HepG2 (cell line): ENCODE results near the gene HOXB5. TPM values are rescaled to one million over a fixed set of nuclear protein-coding genes. Genes with fewer than 3 reads are reported as not detected.

Experiments
- ATAC-seq: fragments of 200-7000 bp; cut with Tn5 transposase; 3 replicates; pipeline ENCODE4 v1.9.1; 2020; ENCODE audit warnings: mild to moderate bottlenecking, moderate library complexity
- BruUV-seq: library from RNA; stranded (reverse); fragments of 400-500 nt; replicated peaks from 2 replicates; lab custom pipeline; 2021; lab: Mats Ljungman, UMichigan
- CTCF ChIA-PET: fragments of 300-600 bp; formaldehyde crosslinking; extraction: SDS; loops from one replicate; lab custom pipeline; 2021; ENCODE audit warnings: low total read pairs, inconsistent platforms, low intra/inter-chr PET ratio; lab: Yijun Ruan, JAX
- POLR2A ChIA-PET: fragments of 350-600 bp; sonication (Branson Sonifier 250); formaldehyde crosslinking; loops from one replicate; lab custom pipeline; 2020; ENCODE audit warnings: antibody characterized with exemption, inconsistent platforms; lab: Yijun Ruan, JAX
- DNase-seq: peaks from one replicate; pipeline ENCODE4 v3.0.0-alpha.2; 2015; ENCODE audit warnings: low spot score
- FAIRE-seq: peaks from 3 replicates; lab custom pipeline; 2011; peaks lifted over from hg19 to GRCh38; lab: Jason Lieb, UNC
- H2AFZ ChIP-seq: one replicate; pipeline ENCODE4 v1.6.1; 2011; ENCODE audit warnings: low read length, inconsistent platforms
- H3K27ac ChIP-seq: fragments of 300-600 bp; 3 replicates; pipeline ENCODE4 v1.8.0; 2011; ENCODE audit warnings: mixed run types, mild to moderate bottlenecking, mixed read lengths, low read length, inconsistent platforms; ENCODE audit not compliant: insufficient read depth; ENCODE audit errors: extremely low read length
- H3K27me3 ChIP-seq, 2 experiments: fragments of 200-600 bp in 1 of 2; 2 replicates in 1 of 2; 3 replicates in 1 of 2; pipeline versions ENCODE4 v1.6.0 to v1.8.0; 2011; ENCODE audit warnings: low read length in 2 of 2, mild to moderate bottlenecking in 2 of 2, moderate library complexity in 2 of 2, inconsistent platforms in 1 of 2; ENCODE audit not compliant: insufficient read depth in 2 of 2, control insufficient read depth in 1 of 2
- H3K36me3 ChIP-seq, 2 experiments: fragments of 200-600 bp in 1 of 2; replicated peaks in 1 of 2; 2 replicates in 1 of 2; 3 replicates in 1 of 2; pipeline versions ENCODE4 v1.5.1 to v1.8.0; 2011; ENCODE audit warnings: low read length in 2 of 2, inconsistent platforms in 1 of 2; ENCODE audit not compliant: insufficient read depth in 2 of 2, control insufficient read depth in 1 of 2
- H3K4me1 ChIP-seq: 2 replicates; pipeline ENCODE4 v1.5.1; 2012; ENCODE audit warnings: low read length, inconsistent platforms; ENCODE audit not compliant: insufficient read depth
- H3K4me2 ChIP-seq: 2 replicates; pipeline ENCODE4 v1.6.0; 2011; ENCODE audit warnings: low read depth, low read length, inconsistent platforms
- H3K4me3 ChIP-seq, 3 experiments: fragments of 200-600 bp in 1 of 3; sonication (generic), shearing (Covaris generic) in 1 of 3; replicated peaks in 1 of 3; 2 replicates each; pipeline ENCODE4 v1.5.1; 2011 to 2016; ENCODE audit warnings: low read length in 3 of 3, inconsistent platforms in 2 of 3, low read depth in 2 of 3, mild to moderate bottlenecking in 2 of 3, control low read depth in 1 of 3, mixed read lengths in 1 of 3; ENCODE audit not compliant: insufficient read depth in 1 of 3
- H3K79me2 ChIP-seq: one replicate; pipeline ENCODE4 v1.6.1; 2011; ENCODE audit warnings: low read length, inconsistent platforms; ENCODE audit not compliant: insufficient read depth
- H3K9ac ChIP-seq: 2 replicates; pipeline ENCODE4 v1.6.0; 2011; ENCODE audit warnings: mild to moderate bottlenecking, low read depth, low read length, inconsistent platforms; ENCODE audit not compliant: insufficient read depth
- H3K9me3 ChIP-seq: 2 replicates; pipeline ENCODE4 v1.5.1; 2012; ENCODE audit warnings: mild to moderate bottlenecking, low read length
- H4K20me1 ChIP-seq: 2 replicates; pipeline ENCODE4 v1.6.0; 2011; ENCODE audit warnings: inconsistent platforms, mild to moderate bottlenecking, low read length, moderate library complexity; ENCODE audit not compliant: insufficient read depth
- CHD4 ChIP-seq: fragments of 200-600 bp; sonication (generic); IDR thresholded peaks from 2 replicates; pipeline ENCODE4 v1.7.0; 2017; ENCODE audit warnings: mild to moderate bottlenecking, low read length, borderline replicate concordance
- ERF ChIP-seq: IDR thresholded peaks from 2 replicates; pipeline ENCODE4 v1.6.1; 2018; ENCODE audit warnings: missing biosample characterization, missing genetic modification reagents
- FOSL2 ChIP-seq: sonication (generic); formaldehyde crosslinking; IDR thresholded peaks from 2 replicates; pipeline ENCODE4 v1.4.0; 2020; ENCODE audit warnings: missing genetic modification reagents
- HNRNPK ChIP-seq: fragments of 200-400 bp; formaldehyde crosslinking; IDR thresholded peaks from 2 replicates; pipeline ENCODE4 v1.6.1; 2018; ENCODE audit warnings: low read length, low read depth, moderate library complexity, mild to moderate bottlenecking; ENCODE audit not compliant: poor library complexity, severe bottlenecking
- KDM6A ChIP-seq: IDR thresholded peaks from 2 replicates; pipeline ENCODE4 v1.6.1; 2016; ENCODE audit warnings: low read depth
- PHF8 ChIP-seq: sonication (generic); formaldehyde crosslinking; IDR thresholded peaks from 2 replicates; pipeline ENCODE4 v1.5.0; 2020; ENCODE audit warnings: missing genetic modification reagents
- ZBTB42 ChIP-seq: sonication (generic); formaldehyde crosslinking; IDR thresholded peaks from 2 replicates; pipeline ENCODE4 v1.5.0; 2020; ENCODE audit warnings: mild to moderate bottlenecking, missing genetic modification reagents
- ZFP36 ChIP-seq: fragments of 150-350 bp; IDR thresholded peaks from 2 replicates; pipeline ENCODE4 v1.6.1; 2018; ENCODE audit warnings: borderline replicate concordance, low read length, low read depth; ENCODE audit not compliant: partially characterized antibody
- ZNF124 ChIP-seq: sonication (generic); formaldehyde crosslinking; IDR thresholded peaks from 2 replicates; pipeline ENCODE4 v1.4.0; 2020; ENCODE audit warnings: missing genetic modification reagents
- ZNF382 ChIP-seq: sonication (generic); formaldehyde crosslinking; IDR thresholded peaks from 2 replicates; pipeline ENCODE4 v1.5.0; 2020; ENCODE audit warnings: missing genetic modification reagents, mild to moderate bottlenecking, borderline replicate concordance
- ZNF782 ChIP-seq: sonication (generic); formaldehyde crosslinking; IDR thresholded peaks from 2 replicates; pipeline ENCODE4 v1.4.0; 2020; ENCODE audit warnings: missing genetic modification reagents, mild to moderate bottlenecking, borderline replicate concordance
- ZNF790 ChIP-seq: sonication (generic); formaldehyde crosslinking; IDR thresholded peaks from 2 replicates; pipeline ENCODE4 v1.8.0; 2022; ENCODE audit warnings: missing genetic modification reagents, mild to moderate bottlenecking, borderline replicate concordance
- ZSCAN29 ChIP-seq: sonication (generic); formaldehyde crosslinking; conservative IDR thresholded peaks from 2 replicates; pipeline ENCODE4 v1.4.0; 2020; ENCODE audit warnings: mild to moderate bottlenecking, missing genetic modification reagents
- WGBS: methylation state at CpG from one replicate; pipeline ENCODE4 v1.1.6; 2017; ENCODE audit warnings: low lambda C conversion rate; 5-methylcytosine and 5-hydroxymethylcytosine counted together
- in situ Hi-C: cut with HindIII; loops from 2 replicates; pipeline ENCODE4 v1.10.0; 2017; ENCODE audit warnings: low pct_unique_long_range_greater_than_20kb; ENCODE audit not compliant: extremely low pct_ligation_motif_present
- intact Hi-C: fragments of 100-400 bp; cut with micrococcal nuclease; formaldehyde crosslinking; loops from one replicate; pipeline ENCODE4 v1.10.0; 2022; ENCODE audit not compliant: unreplicated experiment
- polyA plus RNA-seq, 8 experiments: library from polyadenylated mRNA; depleted of rRNA in 3 of 8; stranded (reverse) in 7 of 8; unstranded in 1 of 8; fragments of >200 nt; fragmentation: Illumina TruSeq in 4 of 8; extraction: Trizol in 4 of 8; gene quantifications; 2 replicates each; pipeline versions ENCODE4 v1.2.1 to v1.2.3, GENCODE V29; 2011 to 2016; ENCODE audit warnings: low read depth in 4 of 8, missing spikeins in 1 of 8, mixed read lengths in 1 of 8; ENCODE audit not compliant: insufficient read depth in 1 of 8
- total RNA-seq, 5 experiments: library from RNA; depleted of rRNA; stranded (reverse); fragments of >200 nt; fragmentation: Illumina TruSeq; extraction: Trizol; gene quantifications; 2 replicates each; pipeline ENCODE4 v1.2.3, GENCODE V29; 2016; ENCODE audit warnings: low read depth in 1 of 5
- TF ChIP-seq, protein P1 (sequence below): IDR thresholded peaks from 2 replicates; pipeline ENCODE4 v1.6.1; 2016

HOXB5 gene
- total and polyA plus RNA-seq, 2 of the 13 experiments (the other 11 are each of a cell fraction or from before 2014, with no cell fraction given): not detected

DNA sequence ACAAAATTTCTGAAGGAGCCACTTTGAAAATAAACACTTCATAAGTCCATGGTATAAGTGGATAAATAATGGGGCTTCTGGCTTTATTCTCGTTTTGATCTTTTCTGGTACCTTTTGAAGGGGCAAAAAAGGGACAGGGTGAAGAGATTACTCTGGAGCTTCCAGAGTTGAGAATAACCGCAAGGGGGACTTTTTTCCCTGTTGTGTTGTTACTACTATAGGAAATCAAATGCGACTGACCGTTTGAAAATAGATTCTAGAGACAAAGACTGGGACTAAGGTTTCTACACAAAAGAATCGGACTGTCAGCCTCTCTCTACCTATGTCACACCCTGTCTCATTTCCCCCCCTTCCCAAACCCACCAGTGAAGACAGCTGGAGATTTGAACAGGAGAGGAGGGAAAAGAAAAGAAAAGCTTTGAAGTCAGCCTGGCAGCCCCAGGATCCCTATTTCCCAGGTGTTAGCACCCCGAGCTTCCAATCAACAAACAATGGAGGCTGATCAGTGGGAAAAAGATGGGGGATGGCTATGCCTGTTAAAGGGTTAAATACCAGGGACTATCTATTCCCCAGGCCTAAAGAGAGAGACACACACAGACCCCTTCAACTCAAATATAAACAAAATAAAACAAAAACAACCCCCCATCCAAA is 23.8 kb downstream of the HOXB5 start:
- Histone ChIP-seq H3K27me3 (peaks cover 23 to 98% of the 10 kb centered on the region in 2 experiments), H3K27ac (no peak overlapping the region), H3K9ac (no peak overlapping the region), H4K20me1 (0 out of 2 replicates have a peak, but pooled peaks cover 4% of the 10 kb centered on the region), H3K4me1 (no peaks in the 10 kb centered on the region), H3K4me2 (no peak overlapping the region), H3K36me3 (no peaks in the 10 kb centered on the region), H3K79me2 (no peaks in the 10 kb centered on the region), H3K9me3 (no peaks in the 10 kb centered on the region), H3K4me3 (no peak overlapping the region), H2AFZ (no peak overlapping the region)
- in situ Hi-C loops: no loop called here
- CTCF ChIA-PET: no interaction called here
- WGBS: 2% methylated on average over 6 of the region's 6 CpGs
- intact Hi-C loops: no loop called here
- FAIRE-seq (no peak), ATAC-seq (no peak), DNase-seq (no peak)
- TF ChIP-seq ZNF124 (CRISPR knock-in tag): no peak
- no peak for TF ChIP-seq ZFP36
- no peak for TF ChIP-seq ERF (CRISPR knock-in tag)
- no peak for TF ChIP-seq ZBTB42 (CRISPR knock-in tag)
- no peak for TF ChIP-seq HNRNPK
- TF ChIP-seq ZNF782 (CRISPR knock-in tag): no peak
- TF ChIP-seq, protein P1, sequence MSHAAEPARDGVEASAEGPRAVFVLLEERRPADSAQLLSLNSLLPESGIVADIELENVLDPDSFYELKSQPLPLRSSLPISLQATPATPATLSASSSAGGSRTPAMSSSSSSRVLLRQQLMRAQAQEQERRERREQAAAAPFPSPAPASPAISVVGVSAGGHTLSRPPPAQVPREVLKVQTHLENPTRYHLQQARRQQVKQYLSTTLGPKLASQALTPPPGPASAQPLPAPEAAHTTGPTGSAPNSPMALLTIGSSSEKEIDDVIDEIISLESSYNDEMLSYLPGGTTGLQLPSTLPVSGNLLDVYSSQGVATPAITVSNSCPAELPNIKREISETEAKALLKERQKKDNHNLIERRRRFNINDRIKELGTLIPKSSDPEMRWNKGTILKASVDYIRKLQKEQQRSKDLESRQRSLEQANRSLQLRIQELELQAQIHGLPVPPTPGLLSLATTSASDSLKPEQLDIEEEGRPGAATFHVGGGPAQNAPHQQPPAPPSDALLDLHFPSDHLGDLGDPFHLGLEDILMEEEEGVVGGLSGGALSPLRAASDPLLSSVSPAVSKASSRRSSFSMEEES (CRISPR knock-in tag): no peak
- TF ChIP-seq PHF8 (CRISPR knock-in tag): no peak
- no peak for TF ChIP-seq ZSCAN29 (CRISPR knock-in tag)
- no peak for TF ChIP-seq ZNF790 (CRISPR knock-in tag)
- TF ChIP-seq ZNF382: no peak
- TF ChIP-seq CHD4: no peak
- no peak for TF ChIP-seq KDM6A (CRISPR knock-in tag)
- no peak for TF ChIP-seq FOSL2 (CRISPR knock-in tag)
- no TSS peak for BruUV-seq
- POLR2A ChIA-PET: no interaction called here
